ENCODE results near the gene OSCP1. TPM values are rescaled to one million over a fixed set of nuclear protein-coding genes. Genes with fewer than 3 reads are reported as not detected.

OSCP1 gene
- total RNA-seq, 1 experiment from 2014 or later, result 3.2 TPM

DNA sequence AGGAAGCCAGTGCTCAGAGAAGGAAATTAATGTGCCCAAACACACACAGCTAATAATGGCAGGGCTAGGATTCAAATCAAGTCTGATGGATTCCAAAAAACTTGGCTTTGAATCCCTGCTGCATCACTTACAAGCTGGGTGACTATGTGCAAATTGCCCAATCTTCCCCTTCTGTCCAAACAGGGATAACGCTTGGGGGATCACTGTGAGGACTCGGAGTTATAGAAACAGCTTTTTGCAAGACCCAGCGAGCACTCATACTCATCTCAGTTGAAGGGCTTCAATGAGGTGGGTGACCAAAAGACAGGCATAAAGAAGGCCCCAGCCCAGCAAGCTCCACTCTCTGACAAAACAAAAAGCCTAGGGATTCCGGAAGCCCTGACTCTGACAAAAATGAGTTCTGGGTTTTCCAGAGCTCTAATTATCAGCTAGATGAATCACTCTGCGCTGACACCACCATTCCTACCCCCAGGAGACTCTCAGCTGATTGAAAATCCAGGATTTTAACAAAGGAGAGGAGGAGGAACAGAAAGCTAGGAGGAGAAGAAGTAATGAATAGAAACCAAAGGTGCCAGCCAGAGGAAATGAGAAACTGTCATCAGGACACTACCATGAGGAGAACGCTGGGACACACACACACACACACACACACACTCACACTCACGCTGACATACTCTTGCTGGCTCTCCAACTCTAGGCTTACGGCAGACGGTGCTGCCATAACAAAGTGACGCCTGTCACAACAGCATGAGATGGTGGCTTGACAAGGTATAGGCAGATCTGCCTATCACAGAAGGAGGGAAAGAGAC is 62.9 kb downstream of the OSCP1 start:
- WGBS (ENCODE audit: extremely low coverage, insufficient read length, low lambda C conversion rate), result no CpG with 5 or more reads among the region's 10 CpGs
- peak overlapping the region; percentile 82 for H3K4me2 ChIP-seq (ENCODE audit: insufficient read depth, insufficient read length, low read length)
- Mint-ChIP-seq H3K36me3 (ENCODE audit: insufficient read depth in 1 of 3, low read depth in 3 of 3) (peaks cover 8 to 28% (median 18%) of the 10 kb centered on the region in 3 experiments; a peak in 6 of 7 replicates), H3K4me3 (peak overlapping the region in 1 of 2 experiments; percentile 88; a peak in 3 of 5 replicates), H3K27ac (peak overlapping the region; percentile 99 to 100 (median 100); a peak in 6 of 7 replicates), H3K27me3 (ENCODE audit: low read depth) (no peaks in the 10 kb centered on the region), H3K9me3 (no peaks in the 10 kb centered on the region), H3K4me1 (peaks cover 28 to 30% of the 10 kb centered on the region in 2 experiments)
- peak overlapping the region; percentile 5 for H3K56ac ChIP-seq (ENCODE audit: insufficient read length, low read depth, low read length)
- H2BK120ac ChIP-seq (ENCODE audit: low read depth, low read length, poor library complexity, severe bottlenecking), result no peak overlapping the region
- H4K8ac ChIP-seq (replicated peaks; ENCODE audit: insufficient read length, low read depth, low read length), result peak overlapping the region; percentile 6
- peak overlapping the region; percentile 85 for H3K18ac ChIP-seq (ENCODE audit: insufficient read length, low read depth, low read length)
- H2BK5ac ChIP-seq (ENCODE audit: insufficient read length, low read length), result peak overlapping the region; percentile 38
- no peak overlapping the region for H2AFZ ChIP-seq (ENCODE audit: low read length)
- peaks cover 11% of the 10 kb centered on the region for H3K23me2 ChIP-seq (ENCODE audit: insufficient read length, low read depth, low read length, poor library complexity, severe bottlenecking)
- no peak overlapping the region for H2AK5ac ChIP-seq (ENCODE audit: insufficient read length, low read length)
- no peak for DNase-seq
- no peaks in the 10 kb centered on the region for H3K79me1 ChIP-seq (ENCODE audit: insufficient read depth, low read depth, low read length, poor library complexity, severe bottlenecking)
- peak overlapping the region; percentile 85 for H3K27ac ChIP-seq (ENCODE audit: insufficient read length, low read depth, low read length)
- H4K91ac ChIP-seq (ENCODE audit: insufficient read length, low read depth, low read length), result peak overlapping the region; percentile 5
- peak overlapping the region; percentile 85; the same call in 1 of the 2 replicates for H3K14ac ChIP-seq (ENCODE audit: insufficient read depth, low read length)
- H4K5ac ChIP-seq (ENCODE audit: insufficient read length, low read depth, low read length), result peak overlapping the region; percentile 69
- no peaks in the 10 kb centered on the region for H3K9me3 ChIP-seq (ENCODE audit: control insufficient read depth, low read depth, low read length)
- no peak overlapping the region; the same call in 1 of the 2 replicates for H3K4ac ChIP-seq (ENCODE audit: low read depth, low read length)
- H2BK15ac ChIP-seq (ENCODE audit: low read depth, low read length), result no peak overlapping the region
- H3K79me2 ChIP-seq (ENCODE audit: insufficient read depth, low read length), result peaks cover 7% of the 10 kb centered on the region; the same call in 1 of the 2 replicates
- no peak for TF ChIP-seq CTCF (conservative IDR thresholded peaks at IDR 0.05)
- H3T11ph ChIP-seq (ENCODE audit: low read length), result no peak overlapping the region
- no peak overlapping the region for H3K23ac ChIP-seq (ENCODE audit: insufficient read length, low read depth, low read length)
- H3K9ac ChIP-seq (ENCODE audit: extremely low read depth, insufficient read length, low read length), result peak overlapping the region; percentile 66
- no peaks in the 10 kb centered on the region for H4K20me1 ChIP-seq (ENCODE audit: control insufficient read depth, insufficient read depth, insufficient read length)
- H2BK12ac ChIP-seq (ENCODE audit: insufficient read length, low read depth, low read length), result peak overlapping the region; percentile 0
- no peak overlapping the region for H2BK20ac ChIP-seq (ENCODE audit: low read depth, low read length, poor library complexity, severe bottlenecking)
- H3K4me1 ChIP-seq (ENCODE audit: insufficient read depth, low read length), result peaks cover 5% of the 10 kb centered on the region; the same call in 1 of the 2 replicates
- no peaks in the 10 kb centered on the region for H3K27me3 ChIP-seq (ENCODE audit: insufficient read depth, low read length)
